Lower leg skin (tissue), 3 donors: ENCODE results near the gene BRF1.

Experiments
- POLR2A ChIP-seq, 2 donors: fragments of 450-650 bp; IDR thresholded peaks; one replicate each; pipeline ENCODE4 v1.6.1; 2016 to 2017; ENCODE audit warnings: antibody characterized with exemption in 2 of 2, mild to moderate bottlenecking in 1 of 2, moderate library complexity in 1 of 2
- TF ChIP-seq, protein P1 (sequence below), 3 donors: fragments of 450-650 bp; IDR thresholded peaks; one replicate each; pipeline ENCODE4 v1.5.1; 2016; ENCODE audit warnings: antibody characterized with exemption in 3 of 3, mild to moderate bottlenecking in 3 of 3, moderate library complexity in 2 of 3

DNA sequence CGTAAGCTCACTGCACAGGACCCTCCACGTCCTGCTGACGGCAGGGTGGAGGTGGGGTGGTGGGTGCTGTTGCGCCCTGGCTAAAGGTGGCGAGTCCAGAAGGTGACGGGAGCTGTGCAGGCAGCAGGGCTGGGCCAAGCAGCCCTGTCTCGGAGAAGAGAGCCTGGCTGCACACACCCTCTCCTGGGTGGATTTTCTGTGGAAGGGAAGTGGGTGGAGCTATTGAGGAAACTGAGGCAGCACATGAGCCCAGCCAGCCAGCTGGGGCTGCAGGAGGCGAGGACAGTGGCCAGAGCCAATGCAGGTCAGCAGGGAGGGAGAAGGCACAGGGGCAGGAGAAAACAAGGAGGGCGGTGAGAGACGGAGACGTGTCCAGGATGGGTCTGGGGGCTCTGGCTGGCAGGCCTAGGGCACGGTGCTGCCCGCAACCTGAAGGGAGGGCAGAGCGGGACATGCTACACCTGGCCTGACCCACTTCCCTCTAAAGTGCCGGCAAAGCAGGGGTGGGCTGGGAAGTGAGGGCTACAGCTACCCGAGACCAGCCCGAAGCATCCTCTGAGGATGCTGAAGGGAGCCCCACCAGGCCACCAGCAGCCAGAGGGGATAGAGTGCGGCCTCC is 32.0 kb downstream of the BRF1 start:
- no peak for TF ChIP-seq POLR2A (IDR thresholded peaks at IDR 0.05)
- TF ChIP-seq, protein P1, sequence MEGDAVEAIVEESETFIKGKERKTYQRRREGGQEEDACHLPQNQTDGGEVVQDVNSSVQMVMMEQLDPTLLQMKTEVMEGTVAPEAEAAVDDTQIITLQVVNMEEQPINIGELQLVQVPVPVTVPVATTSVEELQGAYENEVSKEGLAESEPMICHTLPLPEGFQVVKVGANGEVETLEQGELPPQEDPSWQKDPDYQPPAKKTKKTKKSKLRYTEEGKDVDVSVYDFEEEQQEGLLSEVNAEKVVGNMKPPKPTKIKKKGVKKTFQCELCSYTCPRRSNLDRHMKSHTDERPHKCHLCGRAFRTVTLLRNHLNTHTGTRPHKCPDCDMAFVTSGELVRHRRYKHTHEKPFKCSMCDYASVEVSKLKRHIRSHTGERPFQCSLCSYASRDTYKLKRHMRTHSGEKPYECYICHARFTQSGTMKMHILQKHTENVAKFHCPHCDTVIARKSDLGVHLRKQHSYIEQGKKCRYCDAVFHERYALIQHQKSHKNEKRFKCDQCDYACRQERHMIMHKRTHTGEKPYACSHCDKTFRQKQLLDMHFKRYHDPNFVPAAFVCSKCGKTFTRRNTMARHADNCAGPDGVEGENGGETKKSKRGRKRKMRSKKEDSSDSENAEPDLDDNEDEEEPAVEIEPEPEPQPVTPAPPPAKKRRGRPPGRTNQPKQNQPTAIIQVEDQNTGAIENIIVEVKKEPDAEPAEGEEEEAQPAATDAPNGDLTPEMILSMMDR (IDR thresholded peaks at IDR 0.05), result no peak
